Loucy (cell line): ENCODE measurements around the gene AGPAT2.

Source experiments
- H2AFZ ChIP-seq: fragments of 200-600 bp; sonication (generic); 2 replicates; pipeline ENCODE4 v1.6.0; 2016; ENCODE audit warnings: antibody characterized with exemption, mild to moderate bottlenecking, low read length, moderate library complexity
- H3F3A ChIP-seq: fragments of 200-600 bp; 2 replicates; pipeline ENCODE4 v1.6.0; 2016; ENCODE audit warnings: antibody characterized with exemption, low read depth, mild to moderate bottlenecking
- H3K27me3 ChIP-seq: fragments of 200-600 bp; sonication (generic); 2 replicates; pipeline ENCODE4 v1.6.1; 2014; ENCODE audit warnings: low read length, mild to moderate bottlenecking; ENCODE audit not compliant: insufficient read depth, poor library complexity, severe bottlenecking
- H3K36me3 ChIP-seq: fragments of 200-600 bp; sonication (generic); 2 replicates; pipeline ENCODE4 v1.6.1; 2016; ENCODE audit warnings: low read length; ENCODE audit not compliant: insufficient read depth
- H3K4me1 ChIP-seq: fragments of 200-600 bp; sonication (generic); 2 replicates; pipeline ENCODE4 v1.5.1; 2014; ENCODE audit warnings: low read length, mild to moderate bottlenecking; ENCODE audit not compliant: insufficient read depth, poor library complexity, severe bottlenecking
- H3K4me2 ChIP-seq: fragments of 200-600 bp; sonication (generic); 2 replicates; pipeline ENCODE4 v1.6.0; 2014; ENCODE audit warnings: antibody characterized with exemption, low read length, low read depth, mild to moderate bottlenecking; ENCODE audit not compliant: poor library complexity, severe bottlenecking
- H3K4me3 ChIP-seq: fragments of 200-600 bp; sonication (generic); 2 replicates; pipeline ENCODE4 v1.5.1; 2014; ENCODE audit warnings: low read length, mild to moderate bottlenecking, mixed read lengths; ENCODE audit not compliant: poor library complexity, severe bottlenecking
- H3K79me2 ChIP-seq: fragments of 200-600 bp; sonication (generic); 2 replicates; pipeline ENCODE4 v1.6.1; 2014; ENCODE audit warnings: low read length; ENCODE audit not compliant: insufficient read depth
- H3K9ac ChIP-seq: fragments of 200-600 bp; sonication (generic); 2 replicates; pipeline ENCODE4 v1.6.0; 2014; ENCODE audit warnings: mild to moderate bottlenecking, low read depth, low read length, moderate library complexity; ENCODE audit not compliant: poor library complexity, severe bottlenecking
- H3K9me2 ChIP-seq: fragments of 200-600 bp; sonication (generic); replicated peaks from 2 replicates; pipeline ENCODE4 v1.6.1; 2016; ENCODE audit warnings: low read depth, low read length, mixed read lengths
- H3K9me3 ChIP-seq: fragments of 200-600 bp; sonication (generic); 2 replicates; pipeline ENCODE4 v1.6.1; 2014; ENCODE audit warnings: mild to moderate bottlenecking, antibody characterized with exemption, low read length, low read depth; ENCODE audit not compliant: insufficient read depth
- H4K20me1 ChIP-seq: fragments of 200-600 bp; sonication (generic); 2 replicates; pipeline ENCODE4 v1.6.0; 2014; ENCODE audit warnings: antibody characterized with exemption, low read length, mild to moderate bottlenecking; ENCODE audit not compliant: insufficient read depth, poor library complexity, severe bottlenecking
- EZH2phosphoT487 ChIP-seq: fragments of 200-600 bp; IDR thresholded peaks from 2 replicates; pipeline ENCODE4 v1.6.1; 2018; ENCODE audit warnings: antibody characterized with exemption, mild to moderate bottlenecking, moderate library complexity, borderline replicate concordance
- TF ChIP-seq, protein P1 (sequence below): fragments of 200-600 bp; sonication (generic); conservative IDR thresholded peaks from 2 replicates; pipeline ENCODE4 v1.5.1; 2014; ENCODE audit warnings: mild to moderate bottlenecking, antibody characterized with exemption, low read length

The AGPAT2 gene

GRCh38 chr9:136629001-136629878 lies 58.0 kb downstream of the AGPAT2 start:
- no peaks in the 10 kb centered on the region for H3K79me2 ChIP-seq
- no peak overlapping the region for H3K4me2 ChIP-seq
- no peak overlapping the region for H2AFZ ChIP-seq
- no peaks in the 10 kb centered on the region for H3K36me3 ChIP-seq
- no peak overlapping the region for H3K4me3 ChIP-seq
- no peaks in the 10 kb centered on the region for H3K4me1 ChIP-seq
- no peaks in the 10 kb centered on the region for H3K27me3 ChIP-seq
- TF ChIP-seq EZH2phosphoT487: no peak
- TF ChIP-seq, protein P1, sequence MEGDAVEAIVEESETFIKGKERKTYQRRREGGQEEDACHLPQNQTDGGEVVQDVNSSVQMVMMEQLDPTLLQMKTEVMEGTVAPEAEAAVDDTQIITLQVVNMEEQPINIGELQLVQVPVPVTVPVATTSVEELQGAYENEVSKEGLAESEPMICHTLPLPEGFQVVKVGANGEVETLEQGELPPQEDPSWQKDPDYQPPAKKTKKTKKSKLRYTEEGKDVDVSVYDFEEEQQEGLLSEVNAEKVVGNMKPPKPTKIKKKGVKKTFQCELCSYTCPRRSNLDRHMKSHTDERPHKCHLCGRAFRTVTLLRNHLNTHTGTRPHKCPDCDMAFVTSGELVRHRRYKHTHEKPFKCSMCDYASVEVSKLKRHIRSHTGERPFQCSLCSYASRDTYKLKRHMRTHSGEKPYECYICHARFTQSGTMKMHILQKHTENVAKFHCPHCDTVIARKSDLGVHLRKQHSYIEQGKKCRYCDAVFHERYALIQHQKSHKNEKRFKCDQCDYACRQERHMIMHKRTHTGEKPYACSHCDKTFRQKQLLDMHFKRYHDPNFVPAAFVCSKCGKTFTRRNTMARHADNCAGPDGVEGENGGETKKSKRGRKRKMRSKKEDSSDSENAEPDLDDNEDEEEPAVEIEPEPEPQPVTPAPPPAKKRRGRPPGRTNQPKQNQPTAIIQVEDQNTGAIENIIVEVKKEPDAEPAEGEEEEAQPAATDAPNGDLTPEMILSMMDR: no peak
- no peaks in the 10 kb centered on the region for H3K9me2 ChIP-seq
- no peak overlapping the region for H3K9ac ChIP-seq
- no peaks in the 10 kb centered on the region for H3F3A ChIP-seq
- no peaks in the 10 kb centered on the region for H3K9me3 ChIP-seq
- no peaks in the 10 kb centered on the region for H4K20me1 ChIP-seq

- Histone ChIP-seq H3K4me3 (no peak overlapping the region), H4K20me1 (no peaks in the 10 kb centered on the region), H3K9me3 (no peaks in the 10 kb centered on the region), H3K4me1 (no peaks in the 10 kb centered on the region), H3K27me3 (no peaks in the 10 kb centered on the region), H3K36me3 (no peaks in the 10 kb centered on the region), H3K9ac (no peak overlapping the region), H3K4me2 (no peak overlapping the region), H3K79me2 (no peaks in the 10 kb centered on the region), H3K9me2 (no peaks in the 10 kb centered on the region), H3F3A (no peaks in the 10 kb centered on the region), H2AFZ (no peak overlapping the region)
- TF ChIP-seq, protein P1: no peak
- no peak for TF ChIP-seq EZH2phosphoT487
These were observed 59.0 kb downstream of the AGPAT2 start for GRCh38 chr9:136628268-136628667.

GRCh38 chr9:136627703-136628102 lies 59.6 kb downstream of the AGPAT2 start:
- TF ChIP-seq, protein P1: no peak
- no peak for TF ChIP-seq EZH2phosphoT487
- H3K4me3 ChIP-seq: no peak overlapping the region

More at GRCh38 chr9:136627703-136628102, 59.6 kb downstream of the AGPAT2 start:
- H2AFZ ChIP-seq: no peak overlapping the region
- H3K79me2 ChIP-seq: no peaks in the 10 kb centered on the region
- H3K9me2 ChIP-seq: no peaks in the 10 kb centered on the region
- no peaks in the 10 kb centered on the region for H3K36me3 ChIP-seq
- no peaks in the 10 kb centered on the region for H3K4me1 ChIP-seq
- H3K9ac ChIP-seq: no peak overlapping the region
- no peaks in the 10 kb centered on the region for H3K27me3 ChIP-seq
- no peaks in the 10 kb centered on the region for H3K9me3 ChIP-seq
- no peaks in the 10 kb centered on the region for H3F3A ChIP-seq
- H3K4me2 ChIP-seq: no peak overlapping the region
- no peaks in the 10 kb centered on the region for H4K20me1 ChIP-seq
